Testis (tissue), 2 donors: ENCODE results near the gene RHBDL3.

Experiments used
- CTCF ChIP-seq, 3 experiments: fragments of 450-650 bp in 2 of 3; fragments of 200-600 bp in 1 of 3; sonication (generic) in 1 of 3; IDR thresholded peaks; one replicate each; pipeline ENCODE4 v1.5.1; 2016 to 2019; ENCODE audit warnings: antibody characterized with exemption in 3 of 3, mild to moderate bottlenecking in 2 of 3, moderate library complexity in 1 of 3
- POLR2A ChIP-seq: fragments of 450-650 bp; IDR thresholded peaks from one replicate; pipeline ENCODE4 v1.6.1; 2017; ENCODE audit warnings: antibody characterized with exemption, mild to moderate bottlenecking, moderate library complexity

- TF ChIP-seq POLR2A (no peak), CTCF (IDR thresholded peaks at IDR 0.05) (no peak)
Observed at GRCh38 chr17:32361270-32361669, 95.6 kb downstream of the RHBDL3 start.
